ENCODE data around the gene ZNF770. TPM values are rescaled to one million over a fixed set of nuclear protein-coding genes. Genes with fewer than 3 reads are reported as not detected.
A peak's percentile ranks its signal among the peaks of the same experiment; 100 is the strongest.

Gene ZNF770, protein sequence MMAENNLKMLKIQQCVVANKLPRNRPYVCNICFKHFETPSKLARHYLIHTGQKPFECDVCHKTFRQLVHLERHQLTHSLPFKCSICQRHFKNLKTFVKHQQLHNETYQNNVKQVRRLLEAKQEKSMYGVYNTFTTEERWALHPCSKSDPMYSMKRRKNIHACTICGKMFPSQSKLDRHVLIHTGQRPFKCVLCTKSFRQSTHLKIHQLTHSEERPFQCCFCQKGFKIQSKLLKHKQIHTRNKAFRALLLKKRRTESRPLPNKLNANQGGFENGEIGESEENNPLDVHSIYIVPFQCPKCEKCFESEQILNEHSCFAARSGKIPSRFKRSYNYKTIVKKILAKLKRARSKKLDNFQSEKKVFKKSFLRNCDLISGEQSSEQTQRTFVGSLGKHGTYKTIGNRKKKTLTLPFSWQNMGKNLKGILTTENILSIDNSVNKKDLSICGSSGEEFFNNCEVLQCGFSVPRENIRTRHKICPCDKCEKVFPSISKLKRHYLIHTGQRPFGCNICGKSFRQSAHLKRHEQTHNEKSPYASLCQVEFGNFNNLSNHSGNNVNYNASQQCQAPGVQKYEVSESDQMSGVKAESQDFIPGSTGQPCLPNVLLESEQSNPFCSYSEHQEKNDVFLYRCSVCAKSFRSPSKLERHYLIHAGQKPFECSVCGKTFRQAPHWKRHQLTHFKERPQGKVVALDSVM
- total RNA-seq (10 to 100 TPM; 27.3 to 52.7 (median 40.5) TPM), polyA plus RNA-seq (10 to 100 TPM in 1 of 2 donors, 1 to 10 TPM in 1; 8.7 to 15.2 TPM)
- long read RNA-seq, donor 1, full-length matches to known transcripts, result 14 of 19 reads
- long read RNA-seq, donor 1, partial matches to known transcripts, result 0 of 19 reads
- long read RNA-seq, donor 1, other reads (novel, unspliced or antisense), result 5 of 19 reads
- long read RNA-seq, donor 2, full-length matches to known transcripts, result 11 of 15 reads
- long read RNA-seq, donor 2, partial matches to known transcripts, result 0 of 15 reads
- long read RNA-seq, donor 2, other reads (novel, unspliced or antisense), result 4 of 15 reads
- long read RNA-seq, donor 3, full-length matches to known transcripts, result 37 of 44 reads
- long read RNA-seq, donor 3, partial matches to known transcripts, result 0 of 44 reads
- long read RNA-seq, donor 3, other reads (novel, unspliced or antisense), result 7 of 44 reads

DNA sequence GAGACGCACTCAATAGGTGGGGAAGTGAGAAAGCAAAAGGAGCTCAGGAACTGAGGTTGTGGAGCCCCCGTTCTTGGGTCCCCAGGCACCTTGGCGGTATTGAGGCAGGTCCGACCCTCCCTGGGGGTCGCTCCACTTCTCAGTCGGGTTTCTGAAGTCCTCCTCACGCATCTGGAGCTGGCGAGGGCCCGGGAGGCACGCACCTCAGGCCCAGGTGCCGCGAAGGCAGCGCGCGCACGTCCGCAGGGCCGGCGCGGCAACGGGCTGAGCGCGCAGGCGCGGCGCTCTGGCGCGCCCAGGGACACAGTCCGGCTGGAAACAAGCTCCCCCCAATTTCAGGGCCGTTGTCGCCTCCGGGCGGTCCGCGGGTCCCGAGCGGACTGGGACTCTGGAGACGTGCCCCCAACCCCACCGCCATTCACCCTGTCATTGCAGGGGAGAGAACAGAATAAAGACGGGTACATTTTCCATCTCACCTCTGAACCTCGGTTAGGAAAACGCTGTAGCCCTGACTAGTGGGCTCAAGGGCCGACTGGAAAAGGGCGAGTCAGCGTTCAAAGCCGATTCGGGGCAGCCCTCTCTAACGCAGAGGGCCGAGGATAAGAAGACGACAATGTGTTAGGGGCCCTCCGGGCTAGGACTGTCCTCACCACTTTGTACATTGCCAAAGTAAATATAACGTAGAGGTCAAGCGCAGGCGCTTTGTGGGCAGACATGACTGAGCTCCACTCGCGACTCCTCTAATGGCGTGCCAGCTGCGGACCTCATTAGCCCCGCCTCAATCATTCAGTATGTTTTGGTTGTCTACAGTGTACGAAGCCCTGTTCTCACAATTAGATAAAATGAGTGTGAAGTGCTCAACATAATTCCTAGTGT, at the start of gene ZNF770:
TSS of gene ZNF770 (minus strand) at position 261 of the 876 bp plus-strand sequence. CDS start 4,853 bp downstream, outside the sequence.
- DNase-seq (peak; percentile 78 to 81), ATAC-seq (peak; percentile 92 to 97 (median 94))
- peak within 1 kb of the TSS; percentile 96 to 100 (median 98) for H3K27ac ChIP-seq
- peaks cover 0 to 21% (median 1%) of the 10 kb centered on the region in 9 donors for H3K36me3 ChIP-seq
- intact Hi-C loops (cut with DNase I), result loop anchor here in 4 of 10 donors (1.0 to 2.0 kb wide), 2 partner anchors 19 kb away; partner anchors contain the start of gene AQR (in 4 of the 4)
- no peaks in the 10 kb centered on the region for H3K27me3 ChIP-seq
- TF ChIP-seq, protein P1, sequence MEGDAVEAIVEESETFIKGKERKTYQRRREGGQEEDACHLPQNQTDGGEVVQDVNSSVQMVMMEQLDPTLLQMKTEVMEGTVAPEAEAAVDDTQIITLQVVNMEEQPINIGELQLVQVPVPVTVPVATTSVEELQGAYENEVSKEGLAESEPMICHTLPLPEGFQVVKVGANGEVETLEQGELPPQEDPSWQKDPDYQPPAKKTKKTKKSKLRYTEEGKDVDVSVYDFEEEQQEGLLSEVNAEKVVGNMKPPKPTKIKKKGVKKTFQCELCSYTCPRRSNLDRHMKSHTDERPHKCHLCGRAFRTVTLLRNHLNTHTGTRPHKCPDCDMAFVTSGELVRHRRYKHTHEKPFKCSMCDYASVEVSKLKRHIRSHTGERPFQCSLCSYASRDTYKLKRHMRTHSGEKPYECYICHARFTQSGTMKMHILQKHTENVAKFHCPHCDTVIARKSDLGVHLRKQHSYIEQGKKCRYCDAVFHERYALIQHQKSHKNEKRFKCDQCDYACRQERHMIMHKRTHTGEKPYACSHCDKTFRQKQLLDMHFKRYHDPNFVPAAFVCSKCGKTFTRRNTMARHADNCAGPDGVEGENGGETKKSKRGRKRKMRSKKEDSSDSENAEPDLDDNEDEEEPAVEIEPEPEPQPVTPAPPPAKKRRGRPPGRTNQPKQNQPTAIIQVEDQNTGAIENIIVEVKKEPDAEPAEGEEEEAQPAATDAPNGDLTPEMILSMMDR (IDR thresholded peaks at IDR 0.05), result peak in 1 of 9 donors; percentile 21
- peaks cover 7 to 48% (median 40%) of the 10 kb centered on the region in 9 donors for H3K4me1 ChIP-seq
- H3K9me3 ChIP-seq, result no peaks in the 10 kb centered on the region
- H3K4me3 ChIP-seq, result peak within 1 kb of the TSS; percentile 54 to 98 (median 89)
- WGBS, 2 donors, result 1% methylated on average over 60 of the region's 60 CpGs

DNA sequence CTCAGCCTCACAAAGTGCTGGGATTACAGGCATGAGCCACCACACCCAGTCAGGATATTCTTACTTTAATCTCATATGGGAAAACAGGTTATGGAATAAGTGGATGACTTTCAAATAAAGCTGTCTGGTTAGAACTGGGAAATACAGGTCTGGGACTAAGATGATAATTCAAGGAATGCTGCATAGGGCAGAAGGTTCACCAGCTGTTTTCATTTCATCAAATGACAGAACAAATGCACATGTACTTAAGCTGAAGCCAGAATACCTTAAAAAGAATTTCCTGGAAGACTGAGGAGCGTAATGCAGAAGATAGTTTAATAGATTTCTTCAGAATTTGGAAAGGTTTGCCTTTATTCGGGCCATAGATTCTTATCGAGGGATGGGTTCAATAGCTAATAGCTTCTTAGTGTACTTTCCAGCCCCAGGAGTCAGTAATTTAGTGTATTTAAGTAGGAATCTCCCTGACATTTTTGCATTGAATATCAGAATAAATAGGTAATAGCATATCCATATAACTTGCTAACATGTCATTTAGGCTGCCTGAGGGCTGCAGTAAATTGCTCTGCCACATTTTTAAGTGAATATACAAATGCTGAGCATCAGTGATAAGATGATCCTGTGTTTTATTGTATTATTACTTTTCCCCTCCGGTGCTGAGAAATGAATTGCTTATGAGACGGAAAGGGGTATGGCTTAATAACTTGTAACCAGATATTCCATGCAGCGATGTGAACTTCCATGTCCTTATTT, 40.3 kb upstream of the ZNF770 start:
- WGBS, 2 donors, result 93 to 97% methylated on average over 6 of the region's 6 CpGs
- H3K27ac ChIP-seq, result no peak overlapping the region
- H3K36me3 ChIP-seq, result no peaks in the 10 kb centered on the region
- no peak overlapping the region for H3K4me3 ChIP-seq
- no peak for DNase-seq
- intact Hi-C loops (cut with DNase I), result no loop called here
- H3K27me3 ChIP-seq, result no peaks in the 10 kb centered on the region
- H3K9me3 ChIP-seq, result no peaks in the 10 kb centered on the region
- ATAC-seq, result no peak
- TF ChIP-seq, protein P1 (IDR thresholded peaks at IDR 0.05), result no peak
- no peaks in the 10 kb centered on the region for H3K4me1 ChIP-seq

DNA sequence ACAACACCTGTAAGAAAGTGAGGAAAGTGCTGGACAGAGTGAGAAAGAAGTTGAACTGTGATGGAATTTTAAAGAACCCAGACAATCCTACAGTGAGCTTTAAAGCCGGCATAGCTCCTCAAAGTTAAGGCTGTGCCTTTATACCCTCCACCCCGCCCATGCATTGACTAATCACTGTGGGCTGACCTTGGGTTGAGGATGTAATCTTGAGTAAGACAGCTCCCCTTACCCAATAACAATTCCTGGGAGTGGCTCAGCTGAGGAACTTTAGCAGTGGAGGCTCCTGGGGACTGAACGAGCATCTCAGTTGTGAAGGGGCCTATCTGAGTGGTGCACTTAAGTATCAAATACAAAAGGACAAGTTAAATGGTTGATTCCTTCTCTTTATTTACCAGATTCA, 35.7 kb upstream of the ZNF770 start:
- no peaks in the 10 kb centered on the region for H3K27me3 ChIP-seq
- ATAC-seq, result peak in 1 of 8 donors; percentile 24
- H3K9me3 ChIP-seq, result no peaks in the 10 kb centered on the region
- 82 to 83% methylated on average over 3 of the region's 3 CpGs for WGBS, 2 donors
- peaks cover 0 to 7% (median 0%) of the 10 kb centered on the region in 9 donors for H3K4me1 ChIP-seq
- H3K4me3 ChIP-seq, result no peak overlapping the region
- no peaks in the 10 kb centered on the region for H3K36me3 ChIP-seq
- no peak for DNase-seq
- intact Hi-C loops (cut with DNase I), result no loop called here
- TF ChIP-seq, protein P1 (IDR thresholded peaks at IDR 0.05), result no peak
- peak overlapping the region in 1 of 10 donors; percentile 18 for H3K27ac ChIP-seq

Data from heart right ventricle (tissue), 16 donors.